HEK293 (cell line): Measurements from ENCODE around the gene SPACA6.

Experiments
- CTCF ChIA-PET: fragments of 350-600 bp; formaldehyde crosslinking; extraction: SDS; loops from one replicate; lab custom pipeline; 2021; ENCODE audit warnings: antibody characterized with exemption; lab: Yijun Ruan, JAX
- POLR2A ChIA-PET: fragments of 300-600 bp; formaldehyde crosslinking; extraction: SDS; loops from one replicate; lab custom pipeline; 2020; ENCODE audit warnings: antibody characterized with exemption, inconsistent platforms; lab: Yijun Ruan, JAX
- H3K27ac ChIP-seq: fragments of 200-500 bp; sonication (Bioruptor generic); 2 replicates; pipeline ENCODE4 v1.5.1; 2014; ENCODE audit warnings: low read depth, low read length, control low read depth, inconsistent platforms; ENCODE audit errors: extremely low read depth
- H3K36me3 ChIP-seq, 2 experiments: fragments of 200-500 bp in 1 of 2; sonication (Bioruptor generic) in 1 of 2; 1 replicate in 1 of 2; 2 replicates in 1 of 2; pipeline ENCODE4 v1.5.1; 2014 to 2017; ENCODE audit warnings: inconsistent platforms in 2 of 2, low read length in 2 of 2; ENCODE audit not compliant: control insufficient read depth in 2 of 2, insufficient read depth in 1 of 2
- H3K4me1 ChIP-seq: fragments of 200-500 bp; sonication (Bioruptor generic); 2 replicates; pipeline ENCODE4 v1.5.1; 2014; ENCODE audit warnings: mild to moderate bottlenecking, low read length, inconsistent platforms; ENCODE audit not compliant: control insufficient read depth, insufficient read depth
- H3K4me3 ChIP-seq: 2 replicates; pipeline ENCODE4 v1.5.1; 2011; ENCODE audit warnings: low read depth, mild to moderate bottlenecking, control low read depth, low read length, moderate library complexity
- H3K9me3 ChIP-seq: fragments of 200-500 bp; sonication (Bioruptor generic); 2 replicates; pipeline ENCODE4 v1.5.1; 2014; ENCODE audit warnings: low read depth, low read length, inconsistent platforms; ENCODE audit not compliant: control insufficient read depth, insufficient read depth
- EGR2 ChIP-seq: fragments of 450-650 bp; formaldehyde crosslinking; IDR thresholded peaks from 2 replicates; pipeline ENCODE4 v1.5.1; 2016; ENCODE audit warnings: low read depth, missing biosample characterization, missing genetic modification characterization
- HOXA7 ChIP-seq: sonication (generic); formaldehyde crosslinking; IDR thresholded peaks from 2 replicates; pipeline ENCODE4 v1.8.1; 2022; ENCODE audit warnings: missing genetic modification reagents, borderline replicate concordance
- KLF17 ChIP-seq: fragments of 450-650 bp; formaldehyde crosslinking; IDR thresholded peaks from 2 replicates; pipeline ENCODE4 v1.5.1; 2016; ENCODE audit warnings: missing biosample characterization, missing genetic modification characterization
- PRDM10 ChIP-seq: fragments of 450-650 bp; formaldehyde crosslinking; IDR thresholded peaks from 2 replicates; pipeline ENCODE4 v1.5.1; 2016; ENCODE audit warnings: missing biosample characterization, missing genetic modification characterization
- WT1 ChIP-seq: fragments of 450-650 bp; formaldehyde crosslinking; IDR thresholded peaks from 2 replicates; pipeline ENCODE4 v1.5.1; 2016; ENCODE audit warnings: missing biosample characterization, missing genetic modification characterization
- ZBTB1 ChIP-seq: fragments of 450-650 bp; formaldehyde crosslinking; IDR thresholded peaks from 2 replicates; pipeline ENCODE4 v1.5.1; 2016; ENCODE audit warnings: missing biosample characterization, missing genetic modification characterization
- ZFHX2 ChIP-seq: fragments of 450-650 bp; formaldehyde crosslinking; conservative IDR thresholded peaks from 2 replicates; pipeline ENCODE4 v1.5.1; 2016; ENCODE audit warnings: missing biosample characterization, missing genetic modification characterization
- ZNF138 ChIP-seq: fragments of 450-650 bp; formaldehyde crosslinking; IDR thresholded peaks from 2 replicates; pipeline ENCODE4 v1.5.1; 2016; ENCODE audit warnings: missing biosample characterization, missing genetic modification characterization, borderline replicate concordance
- ZNF174 ChIP-seq: fragments of 450-650 bp; formaldehyde crosslinking; IDR thresholded peaks from 2 replicates; pipeline ENCODE4 v1.5.0; 2017; ENCODE audit warnings: missing biosample characterization, mild to moderate bottlenecking, missing genetic modification characterization
- ZNF19 ChIP-seq: fragments of 450-650 bp; formaldehyde crosslinking; IDR thresholded peaks from 2 replicates; pipeline ENCODE4; 2016; ENCODE audit warnings: missing biosample characterization, missing genetic modification characterization, low read depth
- ZNF350 ChIP-seq: fragments of 450-650 bp; formaldehyde crosslinking; IDR thresholded peaks from 2 replicates; pipeline ENCODE4 v1.5.0; 2017; ENCODE audit warnings: missing biosample characterization, mild to moderate bottlenecking, missing genetic modification characterization
- ZNF426 ChIP-seq: fragments of 450-650 bp; formaldehyde crosslinking; IDR thresholded peaks from 2 replicates; pipeline ENCODE4 v1.5.1; 2017; ENCODE audit warnings: missing biosample characterization, missing genetic modification characterization, mild to moderate bottlenecking, inconsistent platforms, moderate library complexity
- ZNF488 ChIP-seq: fragments of 450-650 bp; formaldehyde crosslinking; IDR thresholded peaks from 2 replicates; pipeline ENCODE4 v1.5.1; 2016; ENCODE audit warnings: missing biosample characterization, missing genetic modification characterization
- ZNF513 ChIP-seq: fragments of 450-650 bp; IDR thresholded peaks from 2 replicates; pipeline ENCODE4 v1.5.1; 2018; ENCODE audit warnings: missing biosample characterization, missing genetic modification characterization
- ZNF514 ChIP-seq: fragments of 450-650 bp; formaldehyde crosslinking; IDR thresholded peaks from 2 replicates; pipeline ENCODE4 v1.5.1; 2016; ENCODE audit warnings: missing biosample characterization, missing genetic modification characterization
- ZNF701 ChIP-seq: fragments of 450-650 bp; formaldehyde crosslinking; IDR thresholded peaks from 2 replicates; pipeline ENCODE4 v1.5.1; 2016; ENCODE audit warnings: missing biosample characterization, missing genetic modification characterization
- ZNF777 ChIP-seq: fragments of 450-650 bp; formaldehyde crosslinking; IDR thresholded peaks from 2 replicates; pipeline ENCODE4 v1.5.1; 2017; ENCODE audit warnings: missing biosample characterization, missing genetic modification characterization, borderline replicate concordance
- ZSCAN18 ChIP-seq: fragments of 450-650 bp; formaldehyde crosslinking; IDR thresholded peaks from 2 replicates; pipeline ENCODE4 v1.5.1; 2016; ENCODE audit warnings: missing biosample characterization, missing genetic modification characterization
- ZSCAN5A ChIP-seq: fragments of 450-650 bp; formaldehyde crosslinking; IDR thresholded peaks from 2 replicates; pipeline ENCODE4 v1.5.1; 2016; ENCODE audit warnings: missing biosample characterization, missing genetic modification characterization

The SPACA6 gene

GRCh38 chr19:51703575-51704515 is 10.7 kb downstream of the SPACA6 start (continued):
- TF ChIP-seq ZNF350 (no peak), ZNF488 (tag by site-specific recombination) (no peak), ZNF19 (tag by site-specific recombination) (no peak), KLF17 (tag by site-specific recombination) (no peak), ZNF777 (tag by site-specific recombination) (no peak), ZBTB1 (tag by site-specific recombination) (no peak), PRDM10 (tag by site-specific recombination) (no peak), ZNF701 (tag by site-specific recombination) (no peak), EGR2 (tag by site-specific recombination) (0 out of 2 replicates have a peak, but pooled peaks have one; percentile 57), ZNF174 (tag by site-specific recombination) (no peak)

GRCh38 chr19:51704626-51705025 is 11.5 kb downstream of the SPACA6 start:
- Histone ChIP-seq H3K4me1 (peaks cover 3% of the 10 kb centered on the region; the same call in 1 of the 2 replicates), H3K36me3 (peaks cover 27 to 60% of the 10 kb centered on the region in 2 experiments)
- CTCF ChIA-PET, result no interaction called here

GRCh38 chr19:51706296-51706695 is 13.2 kb downstream of the SPACA6 start:
- Histone ChIP-seq H3K4me3 (no peak overlapping the region), H3K9me3 (no peaks in the 10 kb centered on the region), H3K27ac (no peak overlapping the region), H3K36me3 (peaks cover 24 to 47% of the 10 kb centered on the region in 2 experiments), H3K4me1 (peaks cover 3% of the 10 kb centered on the region; the same call in 1 of the 2 replicates)
- CTCF ChIA-PET, result interaction anchor here (0.6 kb wide), 3 partner anchors 40 to 72 kb away, joined by 3 to 8 read pairs (median 3); no protein-coding TSS in a partner anchor
- POLR2A ChIA-PET, result interaction anchor here (4.3 kb wide), 1 partner anchor 18 kb away, joined by 22 read pairs; no protein-coding TSS in a partner anchor
- TF ChIP-seq ZNF513 (tag by site-specific recombination) (no peak), ZNF426 (tag by site-specific recombination) (no peak), ZNF138 (tag by site-specific recombination) (no peak), HOXA7 (CRISPR knock-in tag) (no peak), ZFHX2 (tag by site-specific recombination) (no peak), ZSCAN5A (tag by site-specific recombination) (no peak), WT1 (tag by site-specific recombination) (no peak), ZNF514 (no peak), ZBTB1 (tag by site-specific recombination) (no peak)

More at GRCh38 chr19:51704626-51705025, 11.5 kb downstream of the SPACA6 start:
- H3K9me3 ChIP-seq, result no peaks in the 10 kb centered on the region
- no peak for TF ChIP-seq ZSCAN18 (tag by site-specific recombination)
- TF ChIP-seq WT1 (tag by site-specific recombination), result no peak
- no peak for TF ChIP-seq ZNF350
- TF ChIP-seq, all 188 proteins: peak for 0
- POLR2A ChIA-PET, result interaction anchor here (1.3 to 4.3 kb wide), 4 partner anchors 10 to 16 kb away, joined by 3 to 30 read pairs (median 14); partner anchors contain the start of gene SPACA6
- Histone ChIP-seq H3K27ac (peak overlapping the region; percentile 70), H3K4me3 (peak overlapping the region; percentile 43)
